ENCODE results near the gene RHOU.
"Not testable (repeated sequence)": the region's sequence is repeated elsewhere in the genome, so short reads cannot be mapped to it uniquely, and the experiment has no call there.

The RHOU gene

DNA sequence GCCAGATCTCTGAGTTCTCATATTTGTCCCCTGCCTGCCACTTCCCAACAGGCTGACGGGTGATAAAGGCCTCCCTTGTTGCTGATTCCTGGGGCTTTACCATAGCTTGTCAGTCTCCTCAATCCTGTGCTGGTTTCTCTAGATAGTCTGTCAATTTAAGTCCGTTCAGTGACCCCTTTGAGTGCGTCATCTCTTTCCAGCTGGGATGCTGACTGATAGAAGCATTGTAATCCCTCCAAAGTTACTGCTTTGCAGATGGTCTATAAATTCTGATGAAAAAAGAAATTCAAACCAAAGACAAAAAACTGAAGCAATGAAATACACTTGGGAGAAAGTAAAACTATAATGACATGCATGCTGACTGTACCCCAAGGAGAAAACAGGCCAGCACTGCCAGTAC is 28.3 kb downstream of the RHOU start:
- DNase-seq = no peak

DNA sequence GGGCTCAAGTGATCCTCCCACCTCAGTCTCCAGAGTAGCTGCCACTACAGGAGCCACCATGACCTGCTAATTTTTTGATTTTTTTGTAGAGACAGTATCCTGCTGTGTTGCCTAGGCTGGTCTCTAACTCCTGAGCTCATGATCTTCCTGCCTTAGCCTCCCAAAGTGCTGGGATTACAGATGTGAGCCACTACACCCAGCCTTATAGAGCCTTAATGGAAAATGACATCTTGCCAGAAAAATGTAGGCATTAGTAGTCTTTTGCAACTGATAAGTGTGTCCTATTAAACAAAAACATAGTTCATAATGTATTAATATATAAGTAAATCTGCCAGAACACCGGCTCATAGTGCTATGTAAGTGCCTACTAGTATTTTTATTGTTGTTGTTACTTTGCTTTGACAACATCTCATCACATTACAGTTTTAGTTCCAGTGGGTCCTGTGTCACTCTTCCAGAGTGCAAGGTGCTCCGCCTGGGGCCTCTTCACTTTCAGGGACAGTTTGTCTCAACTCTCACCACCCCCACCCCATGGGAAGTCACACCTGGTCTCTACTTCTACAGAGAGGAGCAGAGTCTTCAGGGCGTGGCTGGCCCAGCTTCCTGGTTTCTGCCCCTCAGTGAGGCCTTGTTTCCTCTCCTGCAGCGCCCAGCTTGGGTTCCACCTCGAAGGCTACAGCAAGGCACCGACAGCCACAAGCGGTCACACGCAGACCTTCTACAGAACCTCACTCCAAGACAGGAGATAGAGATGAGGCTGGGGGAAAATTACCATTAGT is 30.1 kb downstream of the RHOU start:
- DNase-seq = no peak

- DNase-seq = no peak
Observed at GRCh38 chr1:228766788-228767187, 31.5 kb downstream of the RHOU start.

- DNase-seq = no peak
Observed at GRCh38 chr1:228767636-228768354, 32.5 kb downstream of the RHOU start.

GRCh38 chr1:228768355-228769000 is 33.2 kb downstream of the RHOU start:
- no peak for DNase-seq

- peak; percentile 21 for DNase-seq
Observed at GRCh38 chr1:228770779-228771223, 35.5 kb downstream of the RHOU start.

GRCh38 chr1:228772516-228773212 is 37.4 kb downstream of the RHOU start:
- DNase-seq = no peak

- not testable (repeated sequence) for DNase-seq
Observed at GRCh38 chr1:228775946-228776345, 40.7 kb downstream of the RHOU start.

DNA sequence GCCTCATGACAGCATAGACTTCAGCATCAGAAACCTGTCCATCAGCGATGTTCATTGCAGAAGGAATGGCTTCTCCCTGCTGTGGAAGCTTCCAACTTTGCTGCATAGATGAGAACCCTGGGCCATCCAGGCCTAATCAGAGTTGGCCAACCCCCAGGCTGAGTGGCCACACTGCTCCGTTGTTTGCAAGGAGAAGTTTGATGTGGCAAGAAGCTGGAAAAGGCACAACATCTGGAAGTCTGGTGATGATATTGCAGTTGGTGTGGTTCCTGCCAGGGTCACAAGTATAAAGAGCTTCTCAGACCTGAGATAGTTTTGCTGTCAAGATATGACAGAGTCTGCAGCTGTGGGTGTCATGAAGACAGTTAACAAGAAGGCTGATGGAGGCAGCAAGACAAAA is 41.2 kb downstream of the RHOU start:
- DNase-seq = no peak

DNA sequence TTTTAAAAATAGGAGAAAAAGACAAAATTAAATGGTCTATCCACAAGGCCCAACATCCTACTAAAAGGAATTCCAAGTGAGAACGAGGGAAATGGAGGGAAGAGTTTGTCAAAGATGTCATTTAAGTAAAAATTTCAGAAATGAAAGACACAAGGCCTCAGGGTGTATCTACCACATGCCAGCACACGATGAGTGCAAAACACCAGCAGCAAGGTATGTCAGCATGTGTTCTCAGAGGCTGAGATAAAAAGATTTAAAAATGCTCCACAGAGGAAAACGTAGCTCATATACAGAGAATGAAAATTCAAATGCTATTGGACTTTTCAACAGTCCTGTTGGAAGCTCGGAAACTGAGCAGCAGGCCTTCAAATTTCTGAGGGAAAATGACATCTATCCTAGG is 42.0 kb downstream of the RHOU start:
- DNase-seq = no peak

DNA sequence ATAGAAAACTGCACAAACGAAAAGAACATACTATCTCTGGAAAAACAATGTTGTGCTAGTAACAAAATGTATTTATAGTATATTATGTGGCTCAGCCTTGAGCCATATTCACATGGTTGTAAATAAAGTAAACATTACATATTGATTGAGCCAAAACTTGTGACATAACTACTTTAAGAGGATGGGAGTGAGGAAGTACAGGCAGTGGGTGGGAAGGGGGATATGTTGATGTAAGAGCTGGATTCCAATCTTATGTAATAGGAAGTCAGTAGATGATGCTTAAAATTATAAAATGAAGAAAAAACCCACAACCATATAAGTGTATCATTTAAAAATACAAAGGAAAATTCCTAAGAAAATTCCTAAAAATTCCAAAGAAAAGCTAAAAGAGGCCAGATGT is 42.7 kb downstream of the RHOU start:
- no peak for DNase-seq

DNA sequence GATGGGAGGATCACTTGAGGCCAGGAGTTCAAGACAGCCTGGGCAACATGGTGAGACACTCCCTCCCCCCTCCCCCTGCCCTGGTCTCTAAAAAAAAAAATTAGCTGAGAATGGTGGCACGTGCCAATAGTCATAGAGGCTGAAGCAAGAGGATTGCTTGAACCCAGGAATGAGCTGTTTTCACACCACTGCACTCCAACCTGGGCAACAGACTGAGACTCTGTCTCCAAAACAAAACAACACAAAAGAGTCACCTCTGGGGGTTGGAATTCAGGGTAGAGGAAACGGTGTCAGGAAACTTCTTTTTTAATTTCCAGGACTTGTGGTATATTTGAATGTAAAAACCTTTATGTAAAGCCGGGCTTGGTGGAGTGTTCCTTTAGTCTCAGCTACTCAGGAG is 43.2 kb downstream of the RHOU start:
- no peak for DNase-seq

- DNase-seq = no peak
Observed at GRCh38 chr1:228778961-228779360, 43.7 kb downstream of the RHOU start.

- DNase-seq = peak; percentile 87
Observed at GRCh38 chr1:228781161-228781808, 46.0 kb downstream of the RHOU start.

GRCh38 chr1:228781809-228782661 is 46.8 kb downstream of the RHOU start:
- DNase-seq = no peak

DNA sequence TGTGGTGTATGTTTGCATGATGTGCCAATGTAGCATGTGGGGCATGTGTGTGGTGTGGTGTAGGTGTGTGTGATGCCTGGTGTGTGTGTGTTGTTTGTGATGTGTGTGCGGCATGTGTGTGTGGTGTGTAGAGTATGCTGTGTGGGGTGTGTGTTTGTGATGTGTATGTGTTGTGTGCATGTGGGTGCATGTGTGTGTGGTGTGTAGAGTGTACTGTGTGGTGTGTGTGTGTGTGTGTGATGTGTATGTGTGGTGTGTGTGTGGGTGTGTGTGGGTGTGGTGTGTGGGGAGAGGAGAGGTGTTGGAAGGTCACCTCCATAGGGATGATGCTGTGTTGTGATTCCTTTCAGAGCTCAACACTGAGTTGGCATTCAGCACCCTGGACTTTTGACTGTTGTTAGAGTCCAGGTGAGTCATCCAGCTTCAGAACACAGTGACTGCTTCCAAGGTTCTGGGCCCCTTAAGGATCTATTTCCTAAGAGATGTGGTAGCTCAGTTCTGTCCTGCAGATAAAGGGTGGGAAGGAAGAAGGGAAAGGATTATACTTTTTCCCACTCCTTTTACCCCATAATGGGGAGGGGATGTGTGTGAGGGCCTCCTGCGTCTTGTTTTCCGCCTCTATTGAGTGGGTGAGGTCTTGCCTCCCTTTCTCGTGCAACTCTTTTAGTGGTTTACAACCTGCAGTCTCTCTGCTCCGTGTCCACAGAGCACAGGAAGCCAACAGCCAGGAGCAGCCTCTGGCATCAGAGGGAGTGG is 47.6 kb downstream of the RHOU start:
- no peak for DNase-seq

DNA sequence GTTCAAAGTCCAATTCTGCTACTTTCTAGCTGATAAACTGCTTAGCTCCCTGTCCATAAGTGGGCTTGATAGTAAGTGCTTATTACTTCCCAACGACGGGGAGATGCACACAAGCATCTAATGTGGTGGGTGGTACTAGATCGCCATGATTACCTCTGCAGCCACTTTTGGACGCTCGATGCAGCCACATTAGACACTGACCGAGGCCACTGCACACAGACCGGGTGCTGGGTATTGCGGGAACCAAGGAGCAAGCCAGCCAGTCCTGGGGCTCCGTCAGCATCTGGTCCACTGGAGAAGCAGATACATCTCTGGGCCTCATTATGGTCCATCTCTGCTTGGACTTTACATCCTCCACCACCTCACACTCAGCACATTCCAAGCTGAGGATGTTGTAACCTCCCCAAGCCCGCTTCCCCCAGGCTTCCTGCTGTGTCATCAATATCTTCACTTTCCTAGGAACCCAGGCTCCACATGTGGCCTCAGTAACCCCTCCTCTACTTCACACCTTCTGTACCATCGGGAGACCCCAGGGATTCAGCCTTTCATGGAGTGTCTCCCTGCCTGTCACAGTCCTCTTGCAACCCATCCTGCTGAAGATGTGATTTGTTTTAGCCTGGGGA is 48.2 kb downstream of the RHOU start:
- DNase-seq = no peak

DNA sequence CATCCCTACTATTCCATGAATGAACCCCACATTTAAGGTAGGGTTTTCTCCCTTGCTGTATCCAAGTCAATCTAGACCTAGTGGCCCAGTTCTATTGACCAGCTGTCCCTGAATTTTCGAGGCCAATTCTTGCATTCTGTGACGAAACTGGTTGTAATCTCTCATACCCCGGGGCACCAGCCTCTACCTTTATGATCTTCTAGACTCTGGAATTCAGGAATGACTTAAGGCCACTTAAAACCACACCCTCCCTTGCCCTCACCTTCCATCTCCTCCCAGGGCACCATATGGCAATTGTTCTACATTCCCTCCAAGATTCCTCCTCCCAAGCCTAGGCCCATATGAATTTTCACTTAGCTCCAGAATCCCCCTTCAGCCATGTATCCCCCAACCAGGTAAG is 48.9 kb downstream of the RHOU start:
- no peak for DNase-seq

GRCh38 chr1:228785366-228786330 is 50.4 kb downstream of the RHOU start:
- no peak for DNase-seq
